Progenitor cell of endocrine pancreas (in vitro differentiated cells): Measurements from ENCODE around the gene FAAH2. TPM values are rescaled to one million over a fixed set of nuclear protein-coding genes. Genes with fewer than 3 reads are reported as not detected.
"Not testable (repeated sequence)": the region's sequence is repeated elsewhere in the genome, so short reads cannot be mapped to it uniquely, and the experiment has no call there.

Experiments used
- DNase-seq: peaks from one replicate; pipeline ENCODE4 v3.0.0; 2021; ENCODE audit warnings: low spot score; ENCODE audit not compliant: unreplicated experiment
- H3K27ac Mint-ChIP-seq: 2 replicates; pipeline ENCODE4 v1.8.0; 2021; ENCODE audit warnings: mild to moderate bottlenecking, moderate library complexity, mixed read lengths
- H3K27me3 Mint-ChIP-seq: 2 replicates; pipeline ENCODE4 v1.8.0; 2021; ENCODE audit warnings: mixed read lengths
- H3K36me3 Mint-ChIP-seq: 2 replicates; pipeline ENCODE4 v1.8.0; 2022; ENCODE audit warnings: mixed read lengths; ENCODE audit not compliant: insufficient read depth
- H3K4me1 Mint-ChIP-seq: 2 replicates; pipeline ENCODE4 v1.8.0; 2021; ENCODE audit warnings: low read depth, mixed read lengths
- H3K4me3 Mint-ChIP-seq: 2 replicates; pipeline ENCODE4 v1.8.0; 2021; ENCODE audit warnings: low read depth, mild to moderate bottlenecking, moderate library complexity, mixed read lengths
- H3K9me3 Mint-ChIP-seq: 2 replicates; pipeline ENCODE4 v1.8.0; 2021; ENCODE audit warnings: low read depth, mixed read lengths
- total RNA-seq: library from RNA; stranded (reverse); gene quantifications from 2 replicates; pipeline ENCODE4 v1.2.1, GENCODE V29; 2021
- TF ChIP-seq, protein P1 (sequence below): fragments of 200-600 bp; sonication (generic); IDR thresholded peaks from one replicate; pipeline ENCODE4 v1.5.0; 2021; ENCODE audit warnings: antibody characterized with exemption, mild to moderate bottlenecking; ENCODE audit not compliant: unreplicated experiment

Gene FAAH2
- total RNA-seq, 1 donor from 2014 or later = 12.8 TPM

DNA sequence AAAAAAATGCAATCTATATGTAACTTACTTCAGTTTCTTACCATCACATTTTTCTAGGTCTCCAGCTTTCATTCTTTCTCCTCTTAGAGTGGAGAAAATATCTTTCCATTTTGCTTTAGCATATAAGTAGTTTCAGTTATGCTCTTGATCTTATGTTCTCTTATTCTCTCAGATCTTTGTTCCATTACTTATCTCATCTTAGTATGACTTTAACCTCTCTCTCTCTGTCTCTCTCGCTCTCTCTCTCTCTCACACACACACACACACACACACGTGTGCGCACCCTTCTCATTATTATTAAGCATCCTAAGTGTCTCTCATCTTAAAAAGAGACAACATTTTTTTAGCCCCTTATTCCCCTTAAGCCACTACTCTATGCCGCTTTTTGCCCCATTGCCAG, 92.8 kb downstream of the FAAH2 start:
- H3K4me3 Mint-ChIP-seq = no peak overlapping the region
- H3K36me3 Mint-ChIP-seq = peaks cover 20% of the 10 kb centered on the region
- H3K4me1 Mint-ChIP-seq = no peaks in the 10 kb centered on the region
- H3K27ac Mint-ChIP-seq = no peak overlapping the region
- TF ChIP-seq, protein P1, sequence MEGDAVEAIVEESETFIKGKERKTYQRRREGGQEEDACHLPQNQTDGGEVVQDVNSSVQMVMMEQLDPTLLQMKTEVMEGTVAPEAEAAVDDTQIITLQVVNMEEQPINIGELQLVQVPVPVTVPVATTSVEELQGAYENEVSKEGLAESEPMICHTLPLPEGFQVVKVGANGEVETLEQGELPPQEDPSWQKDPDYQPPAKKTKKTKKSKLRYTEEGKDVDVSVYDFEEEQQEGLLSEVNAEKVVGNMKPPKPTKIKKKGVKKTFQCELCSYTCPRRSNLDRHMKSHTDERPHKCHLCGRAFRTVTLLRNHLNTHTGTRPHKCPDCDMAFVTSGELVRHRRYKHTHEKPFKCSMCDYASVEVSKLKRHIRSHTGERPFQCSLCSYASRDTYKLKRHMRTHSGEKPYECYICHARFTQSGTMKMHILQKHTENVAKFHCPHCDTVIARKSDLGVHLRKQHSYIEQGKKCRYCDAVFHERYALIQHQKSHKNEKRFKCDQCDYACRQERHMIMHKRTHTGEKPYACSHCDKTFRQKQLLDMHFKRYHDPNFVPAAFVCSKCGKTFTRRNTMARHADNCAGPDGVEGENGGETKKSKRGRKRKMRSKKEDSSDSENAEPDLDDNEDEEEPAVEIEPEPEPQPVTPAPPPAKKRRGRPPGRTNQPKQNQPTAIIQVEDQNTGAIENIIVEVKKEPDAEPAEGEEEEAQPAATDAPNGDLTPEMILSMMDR = no peak
- H3K27me3 Mint-ChIP-seq = no peaks in the 10 kb centered on the region
- no peak for DNase-seq
- H3K9me3 Mint-ChIP-seq = peaks cover 44% of the 10 kb centered on the region

DNA sequence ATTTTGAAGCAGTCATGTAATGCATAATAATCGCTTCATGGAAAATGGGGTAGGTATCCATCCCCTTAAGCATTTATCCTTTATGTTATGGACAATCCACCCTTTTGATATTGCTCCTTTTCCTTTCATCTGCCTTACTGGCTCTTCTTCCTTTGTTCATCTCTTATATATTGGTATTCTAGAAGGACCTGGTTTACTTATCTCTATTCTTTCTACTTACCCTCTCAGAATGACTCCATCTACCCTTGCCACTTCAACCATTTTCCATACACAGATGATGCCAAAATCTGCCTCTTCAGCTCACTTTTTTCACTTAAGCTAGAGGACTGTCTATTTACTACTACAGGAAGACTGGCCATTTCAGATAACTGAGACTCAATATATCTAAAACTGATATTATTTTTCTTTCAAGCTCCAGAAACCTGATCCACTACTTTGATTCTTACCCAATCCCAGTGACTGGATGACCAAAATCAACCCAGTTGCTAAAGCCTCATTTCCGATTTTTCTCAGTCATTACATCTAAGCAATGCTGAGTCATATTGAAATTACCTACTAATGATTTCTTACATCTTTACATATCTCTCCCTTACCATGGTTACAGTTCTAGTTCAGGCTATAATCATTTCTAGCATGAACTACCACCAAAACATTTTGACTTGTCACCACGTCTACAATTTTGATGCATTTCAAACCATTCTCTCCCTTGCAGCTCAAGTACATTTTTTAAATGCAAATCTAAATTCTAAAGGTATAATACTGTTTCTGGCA, 93.7 kb downstream of the FAAH2 start:
- peaks cover 20% of the 10 kb centered on the region for H3K36me3 Mint-ChIP-seq
- no peak overlapping the region for H3K27ac Mint-ChIP-seq
- H3K4me1 Mint-ChIP-seq = no peaks in the 10 kb centered on the region
- peaks cover 41% of the 10 kb centered on the region for H3K9me3 Mint-ChIP-seq
- DNase-seq = no peak
- H3K4me3 Mint-ChIP-seq = no peak overlapping the region
- TF ChIP-seq, protein P1 = no peak
- H3K27me3 Mint-ChIP-seq = no peaks in the 10 kb centered on the region

DNA sequence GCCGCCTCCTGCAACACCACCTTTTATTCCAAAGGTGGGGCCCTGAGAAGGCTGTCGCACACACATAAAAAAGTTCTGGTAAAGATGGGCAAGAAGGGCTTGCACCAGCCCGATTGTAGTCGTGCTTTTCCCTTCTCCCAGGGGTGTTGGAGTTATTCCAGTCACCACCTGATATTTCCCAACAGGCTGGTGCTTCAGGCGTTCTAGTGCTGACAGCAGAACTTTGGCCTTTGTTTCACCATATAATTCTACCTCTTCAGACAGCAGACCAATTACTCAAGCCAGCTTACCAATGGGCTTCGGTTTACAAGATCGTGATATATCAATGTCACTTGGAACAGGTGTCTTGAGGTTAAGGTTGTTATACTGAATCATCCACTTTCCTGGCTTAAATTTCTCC, 107.7 kb downstream of the FAAH2 start:
- not testable (repeated sequence) for H3K27me3 Mint-ChIP-seq
- H3K36me3 Mint-ChIP-seq = peaks cover 16% of the 10 kb centered on the region
- H3K9me3 Mint-ChIP-seq = peaks cover 48% of the 10 kb centered on the region

DNA sequence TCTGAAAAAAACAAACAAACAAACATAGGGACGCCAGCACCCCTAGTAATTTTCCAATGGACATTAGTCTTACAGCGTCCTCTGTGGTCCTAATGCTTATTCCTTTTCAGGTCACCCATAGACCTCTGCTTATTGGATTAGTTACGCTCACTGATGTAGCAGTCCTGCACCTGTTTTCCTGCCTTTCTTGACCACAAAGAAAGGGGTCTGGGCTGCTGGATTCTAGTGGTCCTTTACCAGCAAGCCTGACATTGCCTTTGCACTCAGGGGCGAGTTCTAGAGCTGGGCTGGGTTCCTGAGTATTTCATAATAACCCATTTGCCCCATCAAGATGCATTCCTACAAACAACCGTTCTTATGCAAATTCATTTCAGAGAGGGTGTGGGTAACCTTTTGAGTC, 116.7 kb downstream of the FAAH2 start:
- not testable (repeated sequence) for H3K27me3 Mint-ChIP-seq, H3K4me1 Mint-ChIP-seq, DNase-seq, H3K27ac Mint-ChIP-seq, H3K4me3 Mint-ChIP-seq, H3K36me3 Mint-ChIP-seq
- peaks cover 13% of the 10 kb centered on the region for H3K9me3 Mint-ChIP-seq

More for the DNA sequence above, 107.7 kb downstream of the FAAH2 start:
- not testable (repeated sequence) for DNase-seq, H3K27ac Mint-ChIP-seq, H3K4me3 Mint-ChIP-seq, H3K4me1 Mint-ChIP-seq

DNA sequence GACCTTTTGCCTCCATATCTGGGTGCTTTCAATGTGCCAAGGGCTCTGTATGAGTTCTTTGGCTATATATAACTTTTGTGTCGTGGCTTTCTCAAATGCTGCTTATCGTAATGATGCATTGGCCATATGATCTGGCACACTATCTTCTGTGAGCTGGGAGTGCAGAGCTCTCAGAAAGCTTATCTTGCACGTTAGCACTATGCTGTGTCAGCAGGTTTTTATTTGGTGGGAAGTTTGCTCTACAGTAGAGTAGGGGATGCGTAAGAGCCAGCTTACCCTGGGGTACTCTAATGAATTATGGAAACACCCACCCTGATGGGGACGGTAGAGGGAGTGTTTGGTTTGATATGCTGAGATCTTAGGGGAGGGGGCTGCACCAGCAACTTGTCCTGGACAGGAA, 119.6 kb downstream of the FAAH2 start:
- Mint-ChIP-seq H3K4me1 (no peaks in the 10 kb centered on the region), H3K27ac (no peak overlapping the region), H3K4me3 (no peak overlapping the region), H3K9me3 (peaks cover 13% of the 10 kb centered on the region), H3K36me3 (peaks cover 4% of the 10 kb centered on the region), H3K27me3 (no peaks in the 10 kb centered on the region)
- TF ChIP-seq, protein P1 = no peak
- DNase-seq = no peak

DNA sequence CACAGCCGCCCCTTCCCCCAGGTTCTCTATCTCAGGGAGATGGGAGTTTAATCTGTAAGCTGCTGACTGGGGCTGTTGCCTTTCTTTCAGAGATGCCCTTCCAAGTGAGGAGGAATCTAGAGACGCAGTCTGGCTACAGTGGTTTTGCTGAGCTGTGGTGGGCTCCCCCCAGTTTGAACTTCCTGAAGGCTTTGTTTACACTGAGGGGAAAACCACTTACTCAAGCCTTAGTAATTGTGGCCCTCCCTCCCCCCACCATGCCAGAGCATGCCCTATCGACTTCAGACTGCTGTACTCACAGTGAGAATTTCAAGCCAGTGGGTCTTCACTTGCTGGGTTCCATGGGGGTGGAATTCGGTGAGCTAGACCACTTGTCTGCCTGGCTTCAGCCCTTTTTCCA, 131.3 kb downstream of the FAAH2 start:
- Mint-ChIP-seq H3K27me3 (no peaks in the 10 kb centered on the region), H3K36me3 (peaks cover 5% of the 10 kb centered on the region), H3K4me1 (peaks cover 11% of the 10 kb centered on the region), H3K27ac (no peak overlapping the region), H3K4me3 (no peak overlapping the region), H3K9me3 (peaks cover 22% of the 10 kb centered on the region)
- no peak for DNase-seq
- TF ChIP-seq, protein P1 = no peak
